HepG2 (cell line): ENCODE data around the gene SMG7.
A peak's percentile ranks its signal among the peaks of the same experiment; 100 is the strongest.

ENCODE experiments used
- ATF7 ChIP-seq, 2 experiments: fragments of 450-650 bp in 1 of 2; sonication (generic) in 1 of 2; formaldehyde crosslinking in 1 of 2; IDR thresholded peaks; 2 replicates each; pipeline versions ENCODE4 v1.4.0 to v1.6.1; 2016 to 2020; ENCODE audit warnings: antibody characterized with exemption in 1 of 2, mild to moderate bottlenecking in 1 of 2, missing genetic modification reagents in 1 of 2
- GTF2F1 ChIP-seq: fragments of 150-350 bp; IDR thresholded peaks from 2 replicates; pipeline ENCODE4 v1.6.1; 2014; ENCODE audit warnings: low read length
- POLR2A ChIP-seq, 2 experiments: IDR thresholded peaks; 2 replicates each; pipeline ENCODE4 v1.6.1; 2011; ENCODE audit warnings: low read depth in 2 of 2, low read length in 2 of 2, mild to moderate bottlenecking in 1 of 2, moderate library complexity in 1 of 2; ENCODE audit not compliant: insufficient read depth in 1 of 2
- TCF12 ChIP-seq, 2 experiments: fragments of 450-650 bp in 1 of 2; sonication (generic) in 1 of 2; formaldehyde crosslinking in 1 of 2; IDR thresholded peaks; 2 replicates each; pipeline versions ENCODE4 v1.6.1 to v1.8.0; 2017 to 2022; ENCODE audit warnings: antibody characterized with exemption in 1 of 2, mild to moderate bottlenecking in 1 of 2, missing genetic modification reagents in 1 of 2, moderate library complexity in 1 of 2
- ZNF232 ChIP-seq: sonication (generic); formaldehyde crosslinking; IDR thresholded peaks from 2 replicates; pipeline ENCODE4 v1.4.0; 2020; ENCODE audit warnings: missing genetic modification reagents, borderline replicate concordance
- ZNF234 ChIP-seq: sonication (generic); formaldehyde crosslinking; conservative IDR thresholded peaks from 2 replicates; pipeline ENCODE4 v1.5.1; 2020; ENCODE audit warnings: mild to moderate bottlenecking, missing genetic modification reagents
- TF ChIP-seq, protein P1 (sequence below): IDR thresholded peaks from 2 replicates; pipeline ENCODE4 v1.6.1; 2012; ENCODE audit warnings: inconsistent platforms
- TF ChIP-seq, protein P2 (sequence below), 2 experiments: fragments of 450-650 bp in 1 of 2; sonication (generic) in 1 of 2; formaldehyde crosslinking in 1 of 2; IDR thresholded peaks; 2 replicates each; pipeline versions ENCODE4 v1.6.1 to v1.8.0; 2016 to 2022; ENCODE audit warnings: antibody characterized with exemption in 1 of 2, mild to moderate bottlenecking in 1 of 2, missing genetic modification reagents in 1 of 2
- TF ChIP-seq, protein P3 (sequence below): sonication (generic); formaldehyde crosslinking; IDR thresholded peaks from 2 replicates; pipeline ENCODE4 v1.8.0; 2022; ENCODE audit warnings: mild to moderate bottlenecking, missing genetic modification reagents, borderline replicate concordance
- TF ChIP-seq, protein P4 (sequence below): sonication (generic); formaldehyde crosslinking; IDR thresholded peaks from 2 replicates; pipeline ENCODE4 v1.5.0; 2020; ENCODE audit warnings: mild to moderate bottlenecking, missing genetic modification reagents, moderate library complexity

DNA sequence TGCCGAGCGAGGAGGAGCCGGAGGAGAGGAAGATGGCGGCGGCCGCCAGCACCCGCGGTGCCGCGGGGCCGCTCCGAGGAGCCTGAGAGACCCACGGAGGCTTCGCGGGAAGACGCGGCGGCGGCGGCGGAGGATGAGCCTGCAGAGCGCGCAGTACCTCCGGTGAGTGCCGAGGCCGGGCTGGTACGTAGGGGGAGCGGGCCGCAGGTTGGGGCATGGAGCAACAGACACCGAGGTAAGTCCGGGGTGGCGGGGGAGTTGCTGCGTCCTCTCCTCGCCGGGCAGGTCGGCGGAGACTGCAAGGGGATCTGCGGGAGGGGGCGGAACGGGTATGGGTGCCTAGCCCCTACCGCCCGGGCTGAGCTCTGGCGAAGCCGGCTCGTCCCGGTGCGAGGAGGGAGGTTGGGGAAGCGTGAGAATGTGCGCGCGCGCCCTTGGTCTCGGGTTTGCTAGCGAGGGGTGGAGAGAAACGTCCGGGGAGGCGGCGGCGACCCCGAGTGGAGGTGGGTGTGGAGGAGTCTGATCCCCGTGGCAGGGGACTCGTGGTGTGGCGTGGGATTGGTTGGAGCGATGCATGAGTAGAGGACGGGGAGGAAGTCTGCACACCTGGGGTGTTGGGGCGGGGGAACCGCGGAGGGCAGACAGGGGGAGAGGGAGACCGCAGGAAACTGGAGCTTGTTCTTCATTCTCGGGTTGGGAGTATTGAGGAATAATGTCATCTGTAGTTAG lies at the start of gene SMG7:
- TF ChIP-seq, protein P1, sequence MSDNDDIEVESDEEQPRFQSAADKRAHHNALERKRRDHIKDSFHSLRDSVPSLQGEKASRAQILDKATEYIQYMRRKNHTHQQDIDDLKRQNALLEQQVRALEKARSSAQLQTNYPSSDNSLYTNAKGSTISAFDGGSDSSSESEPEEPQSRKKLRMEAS, result peak; percentile 50
- TF ChIP-seq POLR2A (IDR thresholded peaks at IDR 0.05; ENCODE audit: insufficient read depth in 1 of 2, low read depth in 2 of 2, low read length in 2 of 2) (peak; percentile 51 to 59; a peak in 2 of 4 replicates), TCF12 (IDR thresholded peaks at IDR 0.05) (no peak), TCF12 (CRISPR knock-in tag; IDR thresholded peaks at IDR 0.05) (no peak), ZNF232 (CRISPR knock-in tag) (no peak), ZNF234 (CRISPR knock-in tag) (no peak), GTF2F1 (no peak), ATF7 (IDR thresholded peaks at IDR 0.05) (no peak), ATF7 (CRISPR knock-in tag; IDR thresholded peaks at IDR 0.05) (no peak)
- TF ChIP-seq, protein P2, sequence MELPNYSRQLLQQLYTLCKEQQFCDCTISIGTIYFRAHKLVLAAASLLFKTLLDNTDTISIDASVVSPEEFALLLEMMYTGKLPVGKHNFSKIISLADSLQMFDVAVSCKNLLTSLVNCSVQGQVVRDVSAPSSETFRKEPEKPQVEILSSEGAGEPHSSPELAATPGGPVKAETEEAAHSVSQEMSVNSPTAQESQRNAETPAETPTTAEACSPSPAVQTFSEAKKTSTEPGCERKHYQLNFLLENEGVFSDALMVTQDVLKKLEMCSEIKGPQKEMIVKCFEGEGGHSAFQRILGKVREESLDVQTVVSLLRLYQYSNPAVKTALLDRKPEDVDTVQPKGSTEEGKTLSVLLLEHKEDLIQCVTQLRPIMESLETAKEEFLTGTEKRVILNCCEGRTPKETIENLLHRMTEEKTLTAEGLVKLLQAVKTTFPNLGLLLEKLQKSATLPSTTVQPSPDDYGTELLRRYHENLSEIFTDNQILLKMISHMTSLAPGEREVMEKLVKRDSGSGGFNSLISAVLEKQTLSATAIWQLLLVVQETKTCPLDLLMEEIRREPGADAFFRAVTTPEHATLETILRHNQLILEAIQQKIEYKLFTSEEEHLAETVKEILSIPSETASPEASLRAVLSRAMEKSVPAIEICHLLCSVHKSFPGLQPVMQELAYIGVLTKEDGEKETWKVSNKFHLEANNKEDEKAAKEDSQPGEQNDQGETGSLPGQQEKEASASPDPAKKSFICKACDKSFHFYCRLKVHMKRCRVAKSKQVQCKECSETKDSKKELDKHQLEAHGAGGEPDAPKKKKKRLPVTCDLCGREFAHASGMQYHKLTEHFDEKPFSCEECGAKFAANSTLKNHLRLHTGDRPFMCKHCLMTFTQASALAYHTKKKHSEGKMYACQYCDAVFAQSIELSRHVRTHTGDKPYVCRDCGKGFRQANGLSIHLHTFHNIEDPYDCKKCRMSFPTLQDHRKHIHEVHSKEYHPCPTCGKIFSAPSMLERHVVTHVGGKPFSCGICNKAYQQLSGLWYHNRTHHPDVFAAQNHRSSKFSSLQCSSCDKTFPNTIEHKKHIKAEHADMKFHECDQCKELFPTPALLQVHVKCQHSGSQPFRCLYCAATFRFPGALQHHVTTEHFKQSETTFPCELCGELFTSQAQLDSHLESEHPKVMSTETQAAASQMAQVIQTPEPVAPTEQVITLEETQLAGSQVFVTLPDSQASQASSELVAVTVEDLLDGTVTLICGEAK (IDR thresholded peaks at IDR 0.05), result no peak
- TF ChIP-seq, protein P2 (CRISPR knock-in tag; IDR thresholded peaks at IDR 0.05), result peak; percentile 56; the same call in 1 of the 2 replicates
- TF ChIP-seq, protein P3, sequence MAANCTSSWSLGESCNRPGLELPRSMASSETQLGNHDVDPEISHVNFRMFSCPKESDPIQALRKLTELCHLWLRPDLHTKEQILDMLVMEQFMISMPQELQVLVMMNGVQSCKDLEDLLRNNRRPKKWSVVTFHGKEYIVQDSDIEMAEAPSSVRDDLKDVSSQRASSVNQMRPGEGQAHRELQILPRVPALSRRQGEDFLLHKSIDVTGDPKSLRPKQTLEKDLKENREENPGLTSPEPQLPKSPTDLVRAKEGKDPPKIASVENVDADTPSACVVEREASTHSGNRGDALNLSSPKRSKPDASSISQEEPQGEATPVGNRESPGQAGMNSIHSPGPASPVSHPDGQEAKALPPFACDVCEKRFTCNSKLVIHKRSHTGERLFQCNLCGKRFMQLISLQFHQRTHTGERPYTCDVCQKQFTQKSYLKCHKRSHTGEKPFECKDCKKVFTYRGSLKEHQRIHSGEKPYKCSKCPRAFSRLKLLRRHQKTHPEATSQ, result 0 out of 2 replicates have a peak, but pooled peaks have one; percentile 46
- TF ChIP-seq, protein P4, sequence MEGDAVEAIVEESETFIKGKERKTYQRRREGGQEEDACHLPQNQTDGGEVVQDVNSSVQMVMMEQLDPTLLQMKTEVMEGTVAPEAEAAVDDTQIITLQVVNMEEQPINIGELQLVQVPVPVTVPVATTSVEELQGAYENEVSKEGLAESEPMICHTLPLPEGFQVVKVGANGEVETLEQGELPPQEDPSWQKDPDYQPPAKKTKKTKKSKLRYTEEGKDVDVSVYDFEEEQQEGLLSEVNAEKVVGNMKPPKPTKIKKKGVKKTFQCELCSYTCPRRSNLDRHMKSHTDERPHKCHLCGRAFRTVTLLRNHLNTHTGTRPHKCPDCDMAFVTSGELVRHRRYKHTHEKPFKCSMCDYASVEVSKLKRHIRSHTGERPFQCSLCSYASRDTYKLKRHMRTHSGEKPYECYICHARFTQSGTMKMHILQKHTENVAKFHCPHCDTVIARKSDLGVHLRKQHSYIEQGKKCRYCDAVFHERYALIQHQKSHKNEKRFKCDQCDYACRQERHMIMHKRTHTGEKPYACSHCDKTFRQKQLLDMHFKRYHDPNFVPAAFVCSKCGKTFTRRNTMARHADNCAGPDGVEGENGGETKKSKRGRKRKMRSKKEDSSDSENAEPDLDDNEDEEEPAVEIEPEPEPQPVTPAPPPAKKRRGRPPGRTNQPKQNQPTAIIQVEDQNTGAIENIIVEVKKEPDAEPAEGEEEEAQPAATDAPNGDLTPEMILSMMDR (CRISPR knock-in tag), result 0 out of 2 replicates have a peak, but pooled peaks have one; percentile 4
